Measurements from ENCODE around the gene DDX43.

DNA sequence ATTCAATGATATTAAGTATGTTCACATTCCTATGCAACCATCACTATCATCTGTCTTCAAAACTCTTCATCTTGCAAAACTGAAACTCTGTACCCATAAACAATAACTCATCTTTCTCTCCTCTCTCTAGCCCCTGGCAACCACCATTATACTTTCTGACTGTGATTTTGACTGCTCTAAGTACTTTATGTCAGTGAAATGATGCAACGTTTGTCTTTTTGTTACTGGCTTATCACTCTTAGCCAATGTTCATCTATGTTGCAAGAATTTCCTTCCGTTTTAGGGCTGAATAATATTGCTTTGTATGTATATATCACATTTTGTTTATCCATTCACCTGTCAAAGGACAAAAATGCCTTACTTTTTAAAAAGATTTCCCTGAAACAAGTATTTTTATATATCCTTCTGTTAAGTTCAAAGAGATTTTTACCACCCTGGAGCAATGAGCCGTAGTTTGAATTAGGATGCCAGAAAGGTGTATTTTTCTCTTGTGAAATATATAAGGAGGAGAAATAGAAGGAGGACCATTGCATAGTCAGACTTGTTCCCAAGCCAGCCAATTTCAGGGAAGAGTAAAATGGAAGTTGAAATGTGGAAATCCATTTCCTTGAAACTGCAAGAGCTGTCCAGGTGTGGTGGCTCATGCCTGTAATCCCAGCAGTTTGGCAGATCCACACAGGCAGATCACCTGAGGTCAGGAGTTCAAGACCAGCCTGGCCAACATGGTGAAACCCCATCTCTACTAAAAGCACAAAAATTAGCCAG, 61.4 kb downstream of the DDX43 start:
- TF ChIP-seq, protein P1, sequence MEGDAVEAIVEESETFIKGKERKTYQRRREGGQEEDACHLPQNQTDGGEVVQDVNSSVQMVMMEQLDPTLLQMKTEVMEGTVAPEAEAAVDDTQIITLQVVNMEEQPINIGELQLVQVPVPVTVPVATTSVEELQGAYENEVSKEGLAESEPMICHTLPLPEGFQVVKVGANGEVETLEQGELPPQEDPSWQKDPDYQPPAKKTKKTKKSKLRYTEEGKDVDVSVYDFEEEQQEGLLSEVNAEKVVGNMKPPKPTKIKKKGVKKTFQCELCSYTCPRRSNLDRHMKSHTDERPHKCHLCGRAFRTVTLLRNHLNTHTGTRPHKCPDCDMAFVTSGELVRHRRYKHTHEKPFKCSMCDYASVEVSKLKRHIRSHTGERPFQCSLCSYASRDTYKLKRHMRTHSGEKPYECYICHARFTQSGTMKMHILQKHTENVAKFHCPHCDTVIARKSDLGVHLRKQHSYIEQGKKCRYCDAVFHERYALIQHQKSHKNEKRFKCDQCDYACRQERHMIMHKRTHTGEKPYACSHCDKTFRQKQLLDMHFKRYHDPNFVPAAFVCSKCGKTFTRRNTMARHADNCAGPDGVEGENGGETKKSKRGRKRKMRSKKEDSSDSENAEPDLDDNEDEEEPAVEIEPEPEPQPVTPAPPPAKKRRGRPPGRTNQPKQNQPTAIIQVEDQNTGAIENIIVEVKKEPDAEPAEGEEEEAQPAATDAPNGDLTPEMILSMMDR (IDR thresholded peaks at IDR 0.05), result no peak
- TF ChIP-seq POLR2A (IDR thresholded peaks at IDR 0.05), result no peak
